Measurements from ENCODE around the gene PLCG2. TPM values are rescaled to one million over a fixed set of nuclear protein-coding genes. Genes with fewer than 3 reads are reported as not detected.
"Not testable (repeated sequence)": the region's sequence is repeated elsewhere in the genome, so short reads cannot be mapped to it uniquely, and the experiment has no call there.

PLCG2 gene
- total and polyA plus RNA-seq, 2 experiments from 2014 or later: 2.5 to 5.0 TPM

- no peak overlapping the region for H2AFZ ChIP-seq
- no peak overlapping the region for H3K4me2 ChIP-seq
- no peaks in the 10 kb centered on the region for H3K9me2 ChIP-seq (replicated peaks; ENCODE audit: insufficient read depth)
- no peaks in the 10 kb centered on the region for H3K36me3 ChIP-seq (replicated peaks; ENCODE audit: insufficient read depth, low read depth)
- DNase-seq (ENCODE audit: low spot score): no peak
- H3K9me3 ChIP-seq (ENCODE audit: low read depth): no peaks in the 10 kb centered on the region
- no peaks in the 10 kb centered on the region for H3K27me3 ChIP-seq
- H3K79me2 ChIP-seq: no peaks in the 10 kb centered on the region
- H3K4me3 ChIP-seq: no peak overlapping the region
- H3K27ac ChIP-seq: no peak overlapping the region
- H4K20me1 ChIP-seq (ENCODE audit: insufficient read depth, poor library complexity, severe bottlenecking): no peaks in the 10 kb centered on the region
- 81% methylated on average over 8 of the region's 8 CpGs for WGBS (ENCODE audit: low lambda C conversion rate, missing lambda C conversion rate)
- TF ChIP-seq EZH2 (IDR thresholded peaks at IDR 0.05; ENCODE audit: borderline replicate concordance) (no peak), CTCF (IDR thresholded peaks at IDR 0.05; ENCODE audit: poor library complexity) (no peak), EZH2phosphoT487 (IDR thresholded peaks at IDR 0.05; ENCODE audit: low read depth, severe bottlenecking, unreplicated experiment) (no peak)
- no peaks in the 10 kb centered on the region for H3K4me1 ChIP-seq (ENCODE audit: insufficient read depth)
Measured at GRCh38 chr16:81740169-81740568, 38.9 kb upstream of the PLCG2 start.

GRCh38 chr16:81741430-81741770 is 37.7 kb upstream of the PLCG2 start:
- not testable (repeated sequence) for H2AFZ ChIP-seq; H3K79me2 ChIP-seq; H3K27me3 ChIP-seq; H4K20me1 ChIP-seq (ENCODE audit: insufficient read depth, poor library complexity, severe bottlenecking); H3K9me3 ChIP-seq (ENCODE audit: low read depth); DNase-seq (ENCODE audit: low spot score); H3K36me3 ChIP-seq (replicated peaks; ENCODE audit: insufficient read depth, low read depth); H3K27ac ChIP-seq; H3K9me2 ChIP-seq (replicated peaks; ENCODE audit: insufficient read depth); H3K4me1 ChIP-seq (ENCODE audit: insufficient read depth); H3K4me3 ChIP-seq; H3K4me2 ChIP-seq
- 92% methylated on average over 6 of the region's 6 CpGs for WGBS (ENCODE audit: low lambda C conversion rate, missing lambda C conversion rate)

- WGBS (ENCODE audit: low lambda C conversion rate, missing lambda C conversion rate): 67% methylated on average over 4 of the region's 4 CpGs
Measured at GRCh38 chr16:81744385-81744784, 34.7 kb upstream of the PLCG2 start.

GRCh38 chr16:81744911-81745310 is 34.2 kb upstream of the PLCG2 start:
- no peaks in the 10 kb centered on the region for H3K27me3 ChIP-seq
- H3K9me2 ChIP-seq (replicated peaks; ENCODE audit: insufficient read depth): no peaks in the 10 kb centered on the region
- no peaks in the 10 kb centered on the region for H4K20me1 ChIP-seq (ENCODE audit: insufficient read depth, poor library complexity, severe bottlenecking)
- H3K4me2 ChIP-seq: no peak overlapping the region
- no peaks in the 10 kb centered on the region for H3K9me3 ChIP-seq (ENCODE audit: low read depth)
- 88% methylated on average over 4 of the region's 4 CpGs for WGBS (ENCODE audit: low lambda C conversion rate, missing lambda C conversion rate)
- TF ChIP-seq CTCF (IDR thresholded peaks at IDR 0.05; ENCODE audit: poor library complexity) (no peak), EZH2phosphoT487 (IDR thresholded peaks at IDR 0.05; ENCODE audit: low read depth, severe bottlenecking, unreplicated experiment) (no peak), EZH2 (IDR thresholded peaks at IDR 0.05; ENCODE audit: borderline replicate concordance) (no peak)
- no peak overlapping the region for H3K27ac ChIP-seq
- peaks cover 4% of the 10 kb centered on the region for H3K4me1 ChIP-seq (ENCODE audit: insufficient read depth)
- no peak overlapping the region for H3K4me3 ChIP-seq
- no peak overlapping the region for H2AFZ ChIP-seq
- H3K79me2 ChIP-seq: no peaks in the 10 kb centered on the region
- no peaks in the 10 kb centered on the region for H3K36me3 ChIP-seq (replicated peaks; ENCODE audit: insufficient read depth, low read depth)
- no peak for DNase-seq (ENCODE audit: low spot score)

More at GRCh38 chr16:81744385-81744784, 34.7 kb upstream of the PLCG2 start:
- peaks cover 4% of the 10 kb centered on the region for H3K4me1 ChIP-seq (ENCODE audit: insufficient read depth)
- H3K9me2 ChIP-seq (replicated peaks; ENCODE audit: insufficient read depth): no peaks in the 10 kb centered on the region
- no peaks in the 10 kb centered on the region for H3K9me3 ChIP-seq (ENCODE audit: low read depth)
- no peak for DNase-seq (ENCODE audit: low spot score)
- no peak overlapping the region for H3K27ac ChIP-seq
- H3K36me3 ChIP-seq (replicated peaks; ENCODE audit: insufficient read depth, low read depth): no peaks in the 10 kb centered on the region
- no peak overlapping the region for H3K4me2 ChIP-seq
- H4K20me1 ChIP-seq (ENCODE audit: insufficient read depth, poor library complexity, severe bottlenecking): no peaks in the 10 kb centered on the region
- H2AFZ ChIP-seq: no peak overlapping the region
- no peak overlapping the region for H3K4me3 ChIP-seq
- no peaks in the 10 kb centered on the region for H3K79me2 ChIP-seq
- TF ChIP-seq EZH2phosphoT487 (IDR thresholded peaks at IDR 0.05; ENCODE audit: low read depth, severe bottlenecking, unreplicated experiment) (no peak), CTCF (IDR thresholded peaks at IDR 0.05; ENCODE audit: poor library complexity) (no peak), EZH2 (IDR thresholded peaks at IDR 0.05; ENCODE audit: borderline replicate concordance) (no peak)
- H3K27me3 ChIP-seq: no peaks in the 10 kb centered on the region
